Heart left ventricle (tissue), 13 donors: ENCODE data around the gene RNF217.

Experiments used
- POLR2A ChIP-seq, 2 donors: fragments of 450-650 bp; IDR thresholded peaks; one replicate each; pipeline ENCODE4 v1.6.1; 2017; ENCODE audit warnings: antibody characterized with exemption in 2 of 2, mild to moderate bottlenecking in 2 of 2, moderate library complexity in 2 of 2
- TF ChIP-seq, protein P1 (sequence below), 12 donors: fragments of 200-600 bp; sonication (generic) in 4 of 12; IDR thresholded peaks; one replicate each; pipeline versions ENCODE4 v1.5.0 to v1.8.0; 2018 to 2022; ENCODE audit warnings: antibody characterized with exemption in 12 of 12, mild to moderate bottlenecking in 5 of 12
- donor health status: ischemic (EF 13 %, LVEDD 7.1; RV severe dilation, severe dysfunction).
- donor health status: DM: no; HTN: yes; CAD: no.
- donor health status: DM: no; HTN: no; CAD: no.
- donor health status: ischemic (EF 25% LVEDD 6.9; RV normal size, moderate dysfunction).
- donor health status: ischemic (EF 25% LVEDD 5.7; RV mildly dilated, moderate dysfunction).
- donor health status: ischemic (EF 35%, LVEDD 5.7; RV mildly dilated, moderate dysfunction).
- donor health status: nonischemic (EF 11% LVEDD 7.7; RV severe dilation, severe dysfunction).
- donor health status: DM: yes; HTN: yes; CAD: no.
- donor health status: PGD.
- donor health status: ischemic (EF 29% LVEDD 5.4; RV normal size, mild dysfunction).
- donor health status: nonischemic (EF 23%, LVEDD 6.1; RV moderate dilation, normal function).

DNA sequence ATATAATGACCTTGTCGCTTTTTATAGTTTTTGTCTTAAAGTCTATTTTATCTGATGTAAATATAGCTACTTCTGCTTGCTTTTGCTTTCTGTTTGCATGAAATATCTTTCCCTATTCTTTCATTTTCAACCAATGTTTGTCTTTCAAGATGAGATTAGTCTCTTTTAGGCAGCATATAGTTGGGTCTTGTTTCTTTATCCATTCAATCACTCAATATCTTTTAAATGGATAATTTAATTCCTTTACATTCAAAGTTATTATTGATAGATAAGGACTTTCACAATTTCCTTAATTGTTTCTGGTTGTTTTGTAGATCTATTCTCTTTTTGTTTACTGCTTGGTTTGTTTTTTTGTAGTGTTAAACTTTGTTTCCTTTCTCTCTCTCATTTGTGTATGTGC lies 147.8 kb downstream of the RNF217 start:
- TF ChIP-seq, protein P1, sequence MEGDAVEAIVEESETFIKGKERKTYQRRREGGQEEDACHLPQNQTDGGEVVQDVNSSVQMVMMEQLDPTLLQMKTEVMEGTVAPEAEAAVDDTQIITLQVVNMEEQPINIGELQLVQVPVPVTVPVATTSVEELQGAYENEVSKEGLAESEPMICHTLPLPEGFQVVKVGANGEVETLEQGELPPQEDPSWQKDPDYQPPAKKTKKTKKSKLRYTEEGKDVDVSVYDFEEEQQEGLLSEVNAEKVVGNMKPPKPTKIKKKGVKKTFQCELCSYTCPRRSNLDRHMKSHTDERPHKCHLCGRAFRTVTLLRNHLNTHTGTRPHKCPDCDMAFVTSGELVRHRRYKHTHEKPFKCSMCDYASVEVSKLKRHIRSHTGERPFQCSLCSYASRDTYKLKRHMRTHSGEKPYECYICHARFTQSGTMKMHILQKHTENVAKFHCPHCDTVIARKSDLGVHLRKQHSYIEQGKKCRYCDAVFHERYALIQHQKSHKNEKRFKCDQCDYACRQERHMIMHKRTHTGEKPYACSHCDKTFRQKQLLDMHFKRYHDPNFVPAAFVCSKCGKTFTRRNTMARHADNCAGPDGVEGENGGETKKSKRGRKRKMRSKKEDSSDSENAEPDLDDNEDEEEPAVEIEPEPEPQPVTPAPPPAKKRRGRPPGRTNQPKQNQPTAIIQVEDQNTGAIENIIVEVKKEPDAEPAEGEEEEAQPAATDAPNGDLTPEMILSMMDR (IDR thresholded peaks at IDR 0.05): no peak
- no peak for TF ChIP-seq POLR2A (IDR thresholded peaks at IDR 0.05)
